GM18520 (cell line): ENCODE measurements around the gene LAMA3.
"Not testable (repeated sequence)": the region's sequence is repeated elsewhere in the genome, so short reads cannot be mapped to it uniquely, and the experiment has no call there.

ENCODE experiments used
- ATAC-seq: cut with Tn5 transposase; IDR thresholded peaks from one replicate; pipeline ENCODE4 v1.9.1; 2021; ENCODE audit not compliant: unreplicated experiment

Gene LAMA3

GRCh38 chr18:23703057-23703986, 14.1 kb downstream of the LAMA3 start:
- no peak for ATAC-seq

- ATAC-seq, result no peak
Measured at GRCh38 chr18:23703987-23704384, 14.7 kb downstream of the LAMA3 start.

GRCh38 chr18:23704806-23705205, 15.6 kb downstream of the LAMA3 start:
- ATAC-seq, result no peak

GRCh38 chr18:23706971-23707640, 17.9 kb downstream of the LAMA3 start:
- ATAC-seq, result no peak

GRCh38 chr18:23710068-23710527, 20.8 kb downstream of the LAMA3 start:
- ATAC-seq, result no peak

GRCh38 chr18:23710946-23711345, 21.7 kb downstream of the LAMA3 start:
- no peak for ATAC-seq

DNA sequence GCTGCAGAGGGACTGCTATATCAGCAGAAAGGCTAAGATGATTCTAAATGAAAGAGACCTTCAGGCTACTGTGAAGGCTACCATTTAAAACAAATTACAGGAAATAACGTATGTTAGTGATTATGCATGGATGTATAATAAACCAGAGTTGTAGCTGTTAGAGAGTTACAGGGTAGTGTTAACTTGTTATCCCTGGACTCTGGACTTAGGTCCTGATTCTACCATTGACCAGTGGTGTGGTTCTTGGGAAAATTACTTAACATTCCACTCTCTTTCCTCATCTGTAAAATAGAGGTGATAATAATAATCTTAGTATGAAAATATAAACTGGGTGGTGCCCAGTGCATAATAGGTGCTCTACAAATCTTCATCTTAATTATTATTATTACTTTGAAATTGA, 22.2 kb downstream of the LAMA3 start:
- ATAC-seq, result no peak

GRCh38 chr18:23712445-23712844, 23.2 kb downstream of the LAMA3 start:
- ATAC-seq, result no peak

GRCh38 chr18:23714576-23714975, 25.3 kb downstream of the LAMA3 start:
- no peak for ATAC-seq

- not testable (repeated sequence) for ATAC-seq
Measured at GRCh38 chr18:23716079-23716478, 26.8 kb downstream of the LAMA3 start.

- ATAC-seq, result no peak
Measured at GRCh38 chr18:23716516-23716915, 27.3 kb downstream of the LAMA3 start.

DNA sequence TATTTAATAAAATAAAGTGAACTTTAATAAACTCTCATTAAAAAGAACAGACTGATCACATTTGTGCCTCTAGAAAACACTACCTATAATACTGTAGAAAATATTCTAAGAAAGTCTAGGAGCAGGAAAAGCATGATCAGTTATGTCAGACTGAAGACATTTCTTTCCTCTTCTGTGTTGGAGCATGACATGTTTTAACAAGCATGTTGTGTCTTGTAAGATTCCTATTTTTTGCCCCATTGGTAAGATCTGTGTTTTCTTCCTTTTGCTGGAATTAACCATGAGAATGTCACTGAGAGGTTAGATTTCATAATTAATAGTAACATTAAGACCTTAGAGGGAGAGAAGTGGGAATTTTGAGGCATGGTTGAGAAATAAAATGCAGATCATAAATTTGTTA, 27.7 kb downstream of the LAMA3 start:
- no peak for ATAC-seq

DNA sequence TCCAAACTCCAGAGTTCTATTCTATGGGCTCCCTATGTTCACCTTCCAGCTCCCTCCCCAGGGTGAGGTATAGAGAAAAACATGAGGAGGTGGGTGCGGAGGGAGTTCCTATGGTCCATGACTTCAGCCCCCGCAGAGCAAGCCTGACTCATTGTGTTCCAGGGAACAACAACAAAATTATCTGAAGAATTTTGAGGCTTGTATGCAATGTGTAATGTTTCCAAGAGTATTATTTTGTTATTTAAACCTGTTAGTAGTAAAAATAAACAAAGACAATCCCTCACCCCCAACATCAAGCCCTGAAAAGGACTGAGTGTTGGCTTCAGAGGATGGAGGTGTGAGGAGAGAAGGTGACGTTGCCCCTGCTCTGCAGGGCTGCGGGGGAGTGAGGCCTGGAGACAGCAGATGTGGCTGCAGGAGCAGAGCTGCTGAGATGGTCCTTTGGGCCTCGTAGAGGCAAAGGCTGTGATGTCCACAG, 29.0 kb downstream of the LAMA3 start:
- ATAC-seq, result no peak

DNA sequence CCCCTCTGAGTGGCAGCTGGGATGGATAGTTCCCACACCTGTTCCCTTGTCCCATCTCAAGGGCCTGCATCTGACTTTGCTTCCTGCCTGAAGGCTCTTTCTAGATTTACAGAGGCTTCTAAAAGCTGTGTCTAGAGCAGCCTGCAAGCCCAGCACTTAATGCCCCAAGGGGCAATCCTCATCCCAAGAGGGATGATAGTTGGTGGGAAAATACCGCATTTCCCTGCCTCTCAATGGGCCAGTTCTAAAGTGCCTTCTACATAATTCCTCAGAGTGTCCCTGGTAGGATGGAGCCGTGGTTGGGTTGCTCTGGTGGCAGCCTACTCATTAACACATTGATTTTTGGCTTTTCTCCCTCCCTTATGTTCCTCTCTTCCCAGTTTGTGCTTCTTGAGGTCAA, 29.5 kb downstream of the LAMA3 start:
- no peak for ATAC-seq

GRCh38 chr18:23719634-23720201, 30.5 kb downstream of the LAMA3 start:
- no peak for ATAC-seq

DNA sequence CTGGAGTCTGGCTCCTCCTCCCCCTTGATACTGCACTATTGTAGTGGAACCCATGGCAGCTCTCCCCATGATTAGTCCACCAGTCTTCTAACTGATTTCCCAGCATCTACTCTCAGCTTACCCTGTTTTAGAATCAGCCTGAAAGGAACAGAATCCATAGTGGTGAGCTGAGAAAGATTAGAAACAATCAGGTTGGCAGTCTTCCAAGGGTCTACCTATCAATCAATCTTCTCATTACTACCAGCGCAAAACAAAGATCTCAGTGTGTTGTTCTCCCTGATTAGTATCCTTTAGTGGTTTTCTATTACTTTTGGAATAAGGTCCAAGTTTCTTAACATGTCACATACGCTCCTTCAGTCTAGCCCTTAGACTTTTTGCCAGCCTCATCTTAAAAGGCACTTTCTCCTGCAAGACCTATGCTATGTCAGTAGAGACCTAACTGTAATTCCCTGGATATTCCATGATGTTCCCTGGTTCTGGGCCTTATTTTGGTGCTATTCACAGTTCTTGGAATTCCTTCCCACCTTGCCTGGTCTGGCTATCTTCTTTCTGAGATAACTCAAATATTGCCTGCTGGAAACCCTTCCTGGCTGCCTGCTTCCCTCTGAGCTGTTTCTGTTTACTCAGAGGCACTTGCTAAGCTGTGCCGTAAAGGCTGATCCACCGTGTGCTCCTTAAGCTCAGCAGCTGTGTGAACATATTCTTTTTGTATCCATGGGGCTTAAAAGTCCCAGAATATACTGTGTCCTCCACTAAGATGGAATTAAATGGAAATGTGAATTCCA, 32.6 kb downstream of the LAMA3 start:
- no peak for ATAC-seq

DNA sequence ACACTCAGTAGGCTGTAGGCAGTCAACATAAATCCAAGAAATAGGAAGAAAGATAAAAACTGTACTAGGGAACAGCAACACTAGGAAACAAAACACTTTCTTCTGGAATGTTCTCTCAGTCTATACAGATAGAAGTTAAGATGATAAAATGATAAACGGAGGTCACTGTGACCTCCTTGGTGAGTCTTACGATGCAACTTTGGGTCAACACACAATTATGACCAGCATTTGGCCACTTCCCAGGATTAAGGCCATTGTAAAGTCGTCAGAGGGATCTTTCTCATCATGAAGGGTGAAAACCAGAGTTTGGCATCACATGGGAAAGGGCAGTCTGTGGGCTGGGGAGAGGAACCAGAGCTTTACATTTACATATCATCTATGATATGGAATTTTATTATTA, 33.4 kb downstream of the LAMA3 start:
- no peak for ATAC-seq

GRCh38 chr18:23723121-23723520, 33.9 kb downstream of the LAMA3 start:
- ATAC-seq, result no peak

DNA sequence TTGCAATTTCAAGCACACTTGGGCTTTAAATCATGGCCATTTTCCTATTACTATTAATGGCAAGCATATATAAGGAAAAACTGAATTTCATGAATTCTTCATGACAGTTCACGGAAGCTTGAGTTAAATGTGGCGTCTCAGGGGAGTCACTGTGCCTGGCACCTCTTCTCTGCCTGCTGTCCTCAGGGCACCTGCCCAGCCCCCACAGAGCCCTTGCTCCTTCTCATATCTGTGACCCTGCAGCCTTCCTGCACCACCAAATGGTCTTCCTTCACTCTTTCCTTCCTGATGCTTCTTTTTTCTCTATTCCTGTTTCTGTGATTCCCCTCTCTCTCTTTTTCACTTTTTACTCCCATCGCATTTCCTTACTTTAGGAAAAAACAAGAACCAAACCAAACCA, 35.4 kb downstream of the LAMA3 start:
- ATAC-seq, result no peak

DNA sequence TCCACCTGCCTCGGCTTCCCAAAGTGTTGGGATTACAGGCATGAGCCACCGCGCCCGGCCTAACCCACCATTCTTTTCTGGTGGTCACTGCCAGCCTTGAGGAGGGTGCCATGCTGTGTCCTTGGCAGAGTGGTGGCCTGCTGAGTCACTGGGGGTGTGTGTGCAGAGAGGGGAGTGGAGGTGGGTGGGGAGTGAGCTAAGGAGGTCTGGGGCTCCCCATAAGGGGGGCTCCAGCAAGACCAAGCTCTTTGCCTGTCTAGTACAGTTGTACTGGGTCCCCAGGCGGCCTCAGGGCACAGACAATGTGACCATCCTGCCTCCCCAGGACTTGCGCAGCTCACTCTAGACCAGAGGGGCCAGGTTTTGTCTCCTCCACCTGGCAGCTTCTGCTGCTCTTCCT, 36.1 kb downstream of the LAMA3 start:
- ATAC-seq, result no peak
